Astrocyte (in vitro differentiated cells and primary cell): Measurements from ENCODE around the gene HMG20A. TPM values are rescaled to one million over a fixed set of nuclear protein-coding genes. Genes with fewer than 3 reads are reported as not detected.

Experiments
- DNase-seq: peaks from one replicate; pipeline ENCODE4 v3.0.0-alpha.2; 2010; ENCODE audit warnings: low read depth
- FAIRE-seq: peaks from 2 replicates; lab custom pipeline; 2011; peaks lifted over from hg19 to GRCh38; lab: Jason Lieb, UNC
- H2AFZ ChIP-seq: 2 replicates; pipeline ENCODE4 v1.6.0; 2012; ENCODE audit warnings: low read depth, low read length, inconsistent platforms
- H3K27ac ChIP-seq: 2 replicates; pipeline ENCODE4 v1.5.1; 2011; ENCODE audit warnings: low read depth, low read length, inconsistent platforms
- H3K27me3 ChIP-seq: 2 replicates; pipeline ENCODE4 v1.6.0; 2011; ENCODE audit warnings: low read length, inconsistent platforms; ENCODE audit not compliant: insufficient read depth
- H3K36me3 ChIP-seq: 2 replicates; pipeline ENCODE4 v1.5.1; 2011; ENCODE audit warnings: low read length, inconsistent platforms; ENCODE audit not compliant: insufficient read depth
- H3K4me1 ChIP-seq: 2 replicates; pipeline ENCODE4 v1.5.1; 2011; ENCODE audit warnings: low read length, inconsistent platforms; ENCODE audit not compliant: insufficient read depth
- H3K4me2 ChIP-seq: 2 replicates; pipeline ENCODE4 v1.6.0; 2012; ENCODE audit warnings: low read length, inconsistent platforms
- H3K4me3 ChIP-seq: 2 replicates; pipeline ENCODE4 v1.5.1; 2011; ENCODE audit warnings: low read depth, mild to moderate bottlenecking, low read length, inconsistent platforms; ENCODE audit not compliant: insufficient read depth
- H3K79me2 ChIP-seq: 2 replicates; pipeline ENCODE4 v1.6.0; 2012; ENCODE audit warnings: mild to moderate bottlenecking, low read length, inconsistent platforms; ENCODE audit not compliant: insufficient read depth
- H3K9ac ChIP-seq: 2 replicates; pipeline ENCODE4 v1.6.0; 2012; ENCODE audit warnings: mild to moderate bottlenecking, low read length, inconsistent platforms
- H3K9me3 ChIP-seq: 2 replicates; pipeline ENCODE4 v1.5.1; 2012; ENCODE audit warnings: low read depth, mild to moderate bottlenecking, low read length, inconsistent platforms; ENCODE audit not compliant: insufficient read depth
- H4K20me1 ChIP-seq: 2 replicates; pipeline ENCODE4 v1.6.0; 2012; ENCODE audit warnings: low read length, inconsistent platforms; ENCODE audit not compliant: insufficient read depth
- H3K27ac Mint-ChIP-seq: one replicate; pipeline ENCODE4 v1.8.0; 2021; ENCODE audit warnings: mild to moderate bottlenecking, mixed read lengths; ENCODE audit not compliant: unreplicated experiment
- H3K27me3 Mint-ChIP-seq: one replicate; pipeline ENCODE4 v1.8.0; 2021; ENCODE audit warnings: low read depth, mixed read lengths; ENCODE audit not compliant: unreplicated experiment
- H3K36me3 Mint-ChIP-seq: one replicate; pipeline ENCODE4 v1.8.0; 2021; ENCODE audit warnings: low read depth, mixed read lengths; ENCODE audit not compliant: unreplicated experiment
- H3K4me1 Mint-ChIP-seq: one replicate; pipeline ENCODE4 v1.8.0; 2021; ENCODE audit warnings: low read depth, mixed read lengths; ENCODE audit not compliant: unreplicated experiment
- H3K4me3 Mint-ChIP-seq: one replicate; pipeline ENCODE4 v1.8.0; 2021; ENCODE audit warnings: mild to moderate bottlenecking, moderate library complexity, mixed read lengths; ENCODE audit not compliant: unreplicated experiment
- H3K9me3 Mint-ChIP-seq: one replicate; pipeline ENCODE4 v1.8.0; 2021; ENCODE audit warnings: mild to moderate bottlenecking, mixed read lengths; ENCODE audit not compliant: unreplicated experiment
- CTCF ChIP-seq: IDR thresholded peaks from 2 replicates; pipeline ENCODE4 v1.5.1; 2011; ENCODE audit warnings: low read depth, mild to moderate bottlenecking, inconsistent platforms, low read length, moderate library complexity; ENCODE audit not compliant: insufficient read depth
- EZH2 ChIP-seq: IDR thresholded peaks from 2 replicates; pipeline ENCODE4 v1.6.1; 2012; ENCODE audit warnings: mild to moderate bottlenecking, low read length, inconsistent platforms; ENCODE audit not compliant: insufficient read depth
- total RNA-seq: library from RNA; stranded (reverse); gene quantifications from 2 replicates; pipeline ENCODE4 v1.2.1, GENCODE V29; 2021

Gene HMG20A
- total RNA-seq, 1 donor from 2014 or later: 47.4 TPM

- TF ChIP-seq CTCF (no peak), EZH2 (no peak)
- Histone ChIP-seq H3K27ac (no peak overlapping the region), H3K79me2 (no peaks in the 10 kb centered on the region), H3K36me3 (no peaks in the 10 kb centered on the region), H3K4me3 (no peak overlapping the region), H3K4me1 (peaks cover 5% of the 10 kb centered on the region), H2AFZ (no peak overlapping the region), H4K20me1 (no peaks in the 10 kb centered on the region), H3K27me3 (peaks cover 10% of the 10 kb centered on the region), H3K9me3 (no peaks in the 10 kb centered on the region), H3K4me2 (no peak overlapping the region), H3K9ac (no peak overlapping the region)
- no peak for DNase-seq
- Mint-ChIP-seq H3K4me1 (peaks cover 19% of the 10 kb centered on the region), H3K27me3 (peaks cover 8% of the 10 kb centered on the region), H3K36me3 (peaks cover 3% of the 10 kb centered on the region), H3K27ac (no peak overlapping the region), H3K9me3 (peaks cover 1% of the 10 kb centered on the region), H3K4me3 (no peak overlapping the region)
- FAIRE-seq: no peak
Measured at GRCh38 chr15:77528968-77529319, 108.3 kb downstream of the HMG20A start.

GRCh38 chr15:77529394-77530159, 108.9 kb downstream of the HMG20A start:
- Histone ChIP-seq H4K20me1 (no peaks in the 10 kb centered on the region), H2AFZ (no peak overlapping the region), H3K27me3 (peaks cover 10% of the 10 kb centered on the region), H3K27ac (no peak overlapping the region), H3K4me3 (no peak overlapping the region), H3K4me2 (no peak overlapping the region), H3K79me2 (no peaks in the 10 kb centered on the region), H3K4me1 (peaks cover 5% of the 10 kb centered on the region), H3K9me3 (no peaks in the 10 kb centered on the region), H3K9ac (no peak overlapping the region), H3K36me3 (no peaks in the 10 kb centered on the region)
- no peak for DNase-seq
- Mint-ChIP-seq H3K4me3 (no peak overlapping the region), H3K36me3 (peaks cover 3% of the 10 kb centered on the region), H3K9me3 (peaks cover 1% of the 10 kb centered on the region), H3K4me1 (peaks cover 19% of the 10 kb centered on the region), H3K27ac (no peak overlapping the region), H3K27me3 (peaks cover 8% of the 10 kb centered on the region)
- TF ChIP-seq CTCF: no peak
- no peak for TF ChIP-seq EZH2
- no peak for FAIRE-seq

- no peak for FAIRE-seq
- Histone ChIP-seq H3K4me1 (peaks cover 5% of the 10 kb centered on the region), H3K36me3 (no peaks in the 10 kb centered on the region), H3K79me2 (no peaks in the 10 kb centered on the region), H3K9me3 (no peaks in the 10 kb centered on the region), H3K27me3 (peaks cover 10% of the 10 kb centered on the region), H4K20me1 (no peaks in the 10 kb centered on the region), H3K27ac (no peak overlapping the region), H3K4me2 (no peak overlapping the region), H3K4me3 (no peak overlapping the region), H3K9ac (no peak overlapping the region), H2AFZ (no peak overlapping the region)
- Mint-ChIP-seq H3K27me3 (peaks cover 8% of the 10 kb centered on the region), H3K36me3 (peaks cover 3% of the 10 kb centered on the region), H3K4me1 (peaks cover 19% of the 10 kb centered on the region), H3K27ac (no peak overlapping the region), H3K4me3 (no peak overlapping the region), H3K9me3 (peaks cover 1% of the 10 kb centered on the region)
- TF ChIP-seq EZH2: no peak
- TF ChIP-seq CTCF: no peak
- no peak for DNase-seq
Measured at GRCh38 chr15:77530576-77530975, 109.9 kb downstream of the HMG20A start.
